GM18507 (cell line): ENCODE measurements around the gene SYNGR3.

ENCODE experiments used
- DNase-seq: peaks from one replicate; pipeline ENCODE4 v3.0.0; 2011; ENCODE audit warnings: low read depth; ENCODE audit not compliant: insufficient read length; ENCODE audit errors: extremely low spot score
- FAIRE-seq: peaks from 2 replicates; lab custom pipeline; 2011; peaks lifted over from hg19 to GRCh38; lab: Jason Lieb, UNC

SYNGR3 gene

DNA sequence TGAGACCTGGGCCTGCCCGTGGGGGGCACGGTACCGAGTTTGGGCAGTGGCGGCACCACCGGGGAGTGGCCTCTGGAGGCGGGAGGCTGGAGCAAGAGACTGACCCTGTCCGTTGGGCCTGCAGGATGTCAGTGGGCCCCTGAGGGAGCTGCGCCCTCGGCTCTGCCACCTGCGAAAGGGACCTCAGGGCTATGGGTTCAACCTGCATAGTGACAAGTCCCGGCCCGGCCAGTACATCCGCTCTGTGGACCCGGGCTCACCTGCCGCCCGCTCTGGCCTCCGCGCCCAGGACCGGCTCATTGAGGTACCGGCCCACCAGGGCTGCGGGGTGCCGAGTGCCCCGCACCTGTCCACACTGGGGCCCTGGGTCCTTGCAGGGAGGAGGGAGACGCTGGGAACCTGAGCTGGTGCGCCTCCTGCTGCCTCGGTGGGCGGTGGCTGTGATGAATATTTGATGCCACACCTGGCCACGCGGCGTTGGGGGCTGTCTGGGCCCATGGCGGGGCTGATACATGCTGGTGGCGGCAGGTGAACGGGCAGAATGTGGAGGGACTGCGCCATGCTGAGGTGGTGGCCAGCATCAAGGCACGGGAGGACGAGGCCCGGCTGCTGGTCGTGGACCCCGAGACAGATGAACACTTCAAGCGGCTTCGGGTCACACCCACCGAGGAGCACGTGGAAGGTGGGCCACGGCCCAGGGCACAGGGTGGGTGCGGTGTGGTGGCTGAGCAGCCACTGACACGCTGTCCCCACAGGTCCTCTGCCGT lies 46.6 kb downstream of the SYNGR3 start:
- no peak for DNase-seq
- no peak for FAIRE-seq

DNA sequence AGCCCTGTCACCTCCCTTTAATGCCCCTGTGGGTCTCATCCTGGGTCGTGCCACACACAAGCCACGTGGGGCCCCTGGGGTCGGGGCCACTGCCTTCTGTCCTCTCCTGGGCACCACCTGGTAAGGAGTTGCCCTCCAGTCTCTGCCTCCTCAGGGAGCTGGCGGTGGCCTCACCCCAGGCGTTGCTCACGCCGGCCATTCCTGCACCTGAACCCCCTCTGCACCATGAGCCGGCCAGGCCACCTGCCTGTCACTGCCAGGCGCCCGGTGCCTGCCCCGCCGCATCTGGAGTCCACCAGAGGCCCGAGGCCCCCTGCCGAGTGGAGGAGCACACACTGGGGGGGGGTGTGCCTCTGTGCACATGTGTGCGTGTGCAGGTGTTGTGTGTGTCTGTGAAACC lies 47.3 kb downstream of the SYNGR3 start:
- DNase-seq (no peak), FAIRE-seq (no peak)

DNA sequence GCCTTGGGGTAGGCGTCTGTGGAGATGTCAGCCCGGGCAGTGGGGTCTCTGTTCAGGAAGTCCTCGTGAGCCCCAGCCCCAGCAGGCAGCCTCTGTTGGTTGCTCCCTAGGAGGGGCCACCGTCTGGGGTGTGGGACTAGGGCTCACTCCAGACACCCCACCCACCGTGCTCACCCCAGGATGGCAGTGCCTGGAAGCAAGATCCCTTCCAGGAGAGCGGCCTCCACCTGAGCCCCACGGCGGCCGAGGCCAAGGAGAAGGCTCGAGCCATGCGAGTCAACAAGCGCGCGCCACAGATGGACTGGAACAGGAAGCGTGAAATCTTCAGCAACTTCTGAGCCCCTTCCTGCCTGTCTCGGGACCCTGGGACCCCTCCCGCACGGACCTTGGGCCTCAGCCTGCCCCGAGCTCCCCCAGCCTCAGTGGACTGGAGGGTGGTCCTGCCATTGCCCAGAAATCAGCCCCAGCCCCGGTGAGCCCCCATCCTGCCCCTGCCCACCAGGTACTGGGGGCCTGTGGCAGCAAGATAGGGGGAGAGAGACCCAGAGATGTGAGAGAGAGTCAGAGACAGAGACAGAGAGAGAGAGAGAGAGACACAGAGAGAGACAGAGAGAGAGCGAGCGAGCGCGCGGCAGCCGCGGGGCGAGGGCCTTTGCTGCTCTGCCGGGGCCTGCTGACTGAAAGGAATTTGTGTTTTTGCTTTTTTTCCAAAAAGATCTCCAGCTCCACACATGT lies 48.0 kb downstream of the SYNGR3 start:
- no peak for DNase-seq
- no peak for FAIRE-seq

DNA sequence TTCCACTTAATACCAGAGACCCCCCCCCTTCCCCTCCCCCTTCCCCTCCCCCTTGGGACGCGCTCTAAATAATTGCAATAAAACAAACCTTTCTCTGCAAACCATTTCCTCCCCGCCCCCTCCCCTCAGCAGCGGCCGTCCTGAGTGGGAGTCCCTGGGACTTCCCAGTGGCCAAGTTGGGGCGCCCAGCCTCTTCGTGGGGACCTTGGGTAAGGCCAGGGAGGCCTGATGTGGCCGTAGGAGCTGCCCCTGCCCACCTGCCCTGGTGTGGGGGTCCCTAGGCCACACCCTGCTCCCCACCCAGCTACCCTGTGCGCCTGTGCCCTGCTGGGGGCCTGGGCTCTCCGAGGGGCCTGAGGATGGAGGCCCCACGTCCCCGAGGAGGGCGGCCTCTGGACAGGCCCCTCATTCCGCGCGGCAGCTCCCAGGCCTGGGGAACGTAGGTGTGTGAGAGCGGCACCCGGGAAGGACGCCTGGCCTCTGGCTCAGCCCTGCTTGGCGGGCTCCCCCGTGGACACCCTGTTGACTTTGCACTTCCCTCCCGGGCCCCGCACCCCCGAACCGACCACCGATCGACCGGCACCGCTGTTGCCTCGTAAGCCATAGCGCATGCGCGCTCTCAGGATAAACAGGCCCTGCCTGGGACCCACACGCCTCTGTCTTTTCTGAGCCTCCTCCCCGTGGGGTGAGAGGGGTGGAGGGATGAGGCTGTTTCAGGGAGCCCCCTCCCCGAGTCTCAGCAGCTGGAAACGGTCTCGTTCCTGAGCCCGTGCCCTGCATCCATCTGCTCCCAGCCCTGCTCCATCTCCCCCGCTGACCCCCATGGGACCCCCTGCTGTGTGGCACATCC lies 48.8 kb downstream of the SYNGR3 start:
- no peak for FAIRE-seq

DNA sequence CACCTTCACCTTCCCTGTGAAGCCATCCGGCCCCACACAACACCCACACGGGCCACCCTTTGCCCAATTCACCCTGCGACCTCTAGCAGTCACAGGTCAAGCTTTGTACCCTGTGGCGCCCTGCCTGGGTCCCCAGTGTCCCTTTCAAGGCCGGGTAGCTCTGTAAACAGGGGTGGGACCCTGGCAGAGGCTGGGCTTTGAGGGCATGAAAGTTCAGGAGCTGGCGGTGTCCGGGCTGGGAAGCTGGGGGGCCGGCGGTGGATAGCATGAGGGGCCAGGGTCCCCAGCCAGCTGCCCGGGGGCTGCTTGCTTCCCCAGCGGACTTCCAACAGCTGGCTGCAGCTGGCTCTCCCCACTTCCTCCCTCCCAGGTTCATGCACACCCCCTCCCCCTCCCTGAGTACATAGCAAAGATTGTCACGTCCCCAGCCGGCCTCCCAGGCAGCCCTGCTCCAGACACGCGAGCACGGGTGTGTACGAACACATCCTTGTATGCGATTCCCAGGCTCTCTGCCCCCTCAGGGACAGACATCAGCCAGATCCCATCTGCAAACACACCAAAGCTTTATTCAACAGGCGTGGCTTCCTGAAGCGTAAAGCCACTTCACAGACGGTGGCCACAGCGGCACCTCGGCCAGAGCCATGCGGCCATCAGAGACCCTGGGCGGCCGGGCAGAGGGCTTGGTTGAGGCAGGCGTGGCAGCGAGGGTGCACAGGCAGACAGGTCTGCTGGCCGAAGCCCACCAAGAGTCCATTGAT lies 49.7 kb downstream of the SYNGR3 start:
- no peak for FAIRE-seq

More for the DNA sequence above, 48.8 kb downstream of the SYNGR3 start:
- DNase-seq = no peak

DNA sequence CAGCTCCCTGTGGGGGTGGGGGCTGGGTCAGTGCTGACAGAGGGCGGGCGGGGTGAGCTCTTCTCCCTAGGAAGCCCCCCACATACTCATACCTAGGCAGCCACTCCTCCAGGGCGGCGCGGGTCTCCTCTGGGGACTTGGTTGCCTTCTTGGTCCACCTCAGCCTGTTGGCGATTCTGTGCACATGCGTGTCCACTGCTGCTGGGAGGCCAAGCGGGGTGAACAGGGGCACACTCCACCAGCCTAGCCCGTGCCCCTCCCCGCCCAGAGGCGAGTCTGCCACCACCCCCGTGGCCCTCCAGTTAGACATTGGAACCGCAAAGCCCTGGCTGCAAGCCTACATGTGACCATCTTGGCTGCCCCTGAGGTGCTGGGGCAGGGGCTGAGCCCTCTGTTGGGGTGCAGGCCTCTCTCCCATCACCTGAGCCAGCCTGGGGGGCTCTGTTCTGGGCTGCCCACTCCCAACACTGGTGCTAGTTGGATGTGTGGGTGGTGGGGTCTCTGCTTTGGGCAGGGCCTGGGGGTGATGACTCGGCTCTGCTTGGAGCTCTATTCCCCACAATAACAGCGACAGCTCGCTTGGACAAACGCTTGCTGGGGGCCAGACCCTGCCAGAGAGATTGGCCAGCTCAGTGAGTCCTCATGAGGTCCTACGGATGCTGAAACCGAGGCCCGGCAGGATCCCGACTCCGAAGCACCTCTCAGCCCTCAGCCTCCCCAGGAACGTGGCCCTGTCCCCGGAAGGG lies 50.4 kb downstream of the SYNGR3 start:
- no peak for FAIRE-seq
- no peak for DNase-seq

More for the DNA sequence above, 49.7 kb downstream of the SYNGR3 start:
- DNase-seq = no peak

DNA sequence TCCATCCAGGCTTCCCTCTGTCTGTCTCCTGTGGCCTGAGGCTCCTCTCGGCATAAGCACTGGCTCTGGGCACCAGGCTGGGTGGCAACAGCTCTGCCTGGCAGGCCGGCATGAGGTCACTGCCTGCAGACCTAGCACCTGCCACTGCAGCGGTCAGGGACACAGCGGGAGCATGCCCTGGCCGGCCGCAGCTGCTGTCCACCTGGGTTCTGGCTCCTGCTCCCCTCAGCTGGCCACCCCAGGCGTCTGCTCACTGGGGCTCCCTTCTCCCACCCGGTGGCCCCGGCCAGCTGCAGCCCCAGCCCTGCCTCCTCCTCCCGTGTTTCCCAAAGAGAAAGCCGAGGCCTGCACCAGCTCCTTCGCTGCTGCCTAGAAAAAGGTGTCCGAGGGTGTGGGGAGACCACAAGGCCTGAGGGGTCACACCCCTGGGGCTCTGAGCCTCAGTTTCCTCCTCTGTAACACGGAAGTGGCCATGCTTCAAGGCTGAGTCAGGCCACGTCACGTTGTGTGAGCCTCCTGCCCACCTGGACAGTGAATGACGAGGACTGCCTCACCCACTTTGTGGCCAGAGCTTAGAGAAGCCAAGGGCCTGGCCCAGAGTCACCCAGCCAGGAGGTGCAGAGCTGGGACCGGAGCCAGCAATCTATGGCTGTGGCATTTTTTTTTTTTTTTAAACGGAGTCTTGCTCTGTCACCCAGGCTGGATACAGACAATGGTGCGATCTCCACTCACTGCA lies 51.2 kb downstream of the SYNGR3 start:
- FAIRE-seq (no peak), DNase-seq (no peak)

DNA sequence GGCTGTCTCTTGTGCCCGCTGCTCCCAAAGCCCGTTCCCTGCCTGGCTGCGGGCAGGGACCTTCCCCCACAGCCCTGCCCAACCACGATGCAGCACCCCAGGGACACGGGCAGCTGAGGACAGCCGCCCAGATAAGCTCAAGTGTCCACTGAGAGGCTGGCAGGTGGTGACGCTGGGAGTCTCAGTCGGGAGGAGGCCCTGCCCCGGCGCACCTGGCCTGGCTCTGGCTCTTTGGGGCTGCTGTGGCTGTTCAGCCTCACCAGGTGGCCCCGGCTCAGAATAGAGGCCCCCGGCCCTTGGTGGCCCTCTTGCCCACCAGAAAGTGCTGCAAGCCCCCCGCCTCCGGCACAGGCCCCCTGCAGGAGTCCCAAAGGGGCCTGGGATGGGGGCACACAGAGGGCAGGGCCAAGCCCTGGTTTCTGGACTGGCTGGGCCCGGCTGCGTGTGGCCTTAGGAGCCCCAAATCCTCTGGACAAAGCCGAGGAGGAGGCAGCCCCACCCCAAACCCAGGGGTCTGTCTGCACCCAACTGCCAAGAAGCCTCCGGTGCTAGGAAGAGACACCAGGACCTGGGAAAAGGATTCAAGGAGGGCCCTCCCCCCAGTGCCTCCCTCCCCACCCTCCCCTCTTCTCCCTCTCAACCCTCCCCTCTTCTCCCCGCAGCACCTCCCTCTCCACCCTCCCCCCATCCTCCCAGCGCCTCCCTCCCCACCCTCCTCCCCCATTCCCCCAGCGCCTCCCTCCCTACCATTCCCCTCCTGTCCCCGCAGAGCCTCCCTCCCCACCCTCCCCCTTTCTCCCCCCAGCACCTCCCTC lies 52.6 kb downstream of the SYNGR3 start:
- no peak for FAIRE-seq
- no peak for DNase-seq

DNA sequence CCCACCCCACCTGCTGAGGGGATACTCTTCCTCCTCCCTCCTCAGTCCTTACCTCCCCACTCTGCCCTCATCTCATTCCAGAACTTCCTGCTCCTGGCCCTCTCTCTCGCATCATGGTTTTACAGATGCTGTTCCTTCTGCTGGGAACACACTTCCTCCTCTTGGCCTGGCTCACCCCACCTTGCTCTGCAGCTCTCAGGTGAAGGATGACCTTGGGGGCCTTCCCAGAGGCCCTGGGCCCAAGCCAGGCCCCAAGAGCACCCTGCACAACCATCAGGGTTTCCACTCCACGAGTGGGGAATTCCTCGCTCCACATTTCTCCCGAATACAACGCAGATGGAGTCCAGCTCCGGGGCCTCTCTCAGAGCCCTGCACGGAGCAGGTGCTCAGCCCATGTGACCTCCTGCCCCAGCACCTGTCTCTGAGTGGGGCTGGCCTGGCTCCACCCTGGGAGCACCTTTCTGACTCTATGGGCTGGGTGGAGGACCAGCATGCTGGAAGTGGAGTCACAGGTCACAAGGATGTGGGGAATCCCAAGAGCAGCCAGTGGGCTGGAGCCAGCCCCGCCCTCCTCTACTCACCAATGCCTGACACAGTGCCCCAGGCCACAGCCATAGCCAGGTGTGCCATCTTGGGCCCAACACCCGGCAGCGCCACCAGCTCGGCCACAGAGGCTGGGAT lies 53.4 kb downstream of the SYNGR3 start:
- no peak for DNase-seq
- FAIRE-seq = no peak
